Neural cell (in vitro differentiated cells): ENCODE measurements around the gene NAGLU. TPM values are rescaled to one million over a fixed set of nuclear protein-coding genes. Genes with fewer than 3 reads are reported as not detected.

ENCODE experiments used
- H2AFZ ChIP-seq: fragments of 200-600, 300-800 bp; sonication (generic), shearing (Covaris generic); 2 replicates; pipeline ENCODE4 v1.6.0; 2014; ENCODE audit warnings: low read depth, mild to moderate bottlenecking, antibody characterized with exemption, low read length, moderate library complexity
- H3F3A ChIP-seq: fragments of 200-600 bp; shearing (Covaris generic); 2 replicates; pipeline ENCODE4 v1.6.1; 2016; ENCODE audit warnings: mild to moderate bottlenecking, moderate library complexity, mixed read lengths, antibody characterized with exemption, low read length; ENCODE audit not compliant: insufficient read depth, poor library complexity, severe bottlenecking
- H3K27ac ChIP-seq: fragments of 200-600, 300-800 bp; sonication (generic), shearing (Covaris generic); 2 replicates; pipeline ENCODE4 v1.5.1; 2014; ENCODE audit warnings: mild to moderate bottlenecking, low read length, moderate library complexity
- H3K27me3 ChIP-seq: fragments of 300-800, 200-600 bp; sonication (generic), shearing (Covaris generic); 2 replicates; pipeline ENCODE4 v1.6.0; 2014; ENCODE audit warnings: mild to moderate bottlenecking, low read depth, low read length, moderate library complexity; ENCODE audit not compliant: insufficient read depth
- H3K36me3 ChIP-seq: fragments of 300-800, 200-600 bp; sonication (generic), shearing (Covaris generic); 2 replicates; pipeline ENCODE4 v1.5.1; 2014; ENCODE audit warnings: mild to moderate bottlenecking, antibody characterized with exemption, low read length, moderate library complexity; ENCODE audit not compliant: insufficient read depth
- H3K4me2 ChIP-seq: fragments of 300-800, 200-600 bp; sonication (generic), shearing (Covaris generic); 2 replicates; pipeline ENCODE4 v1.6.0; 2014; ENCODE audit warnings: mild to moderate bottlenecking, low read length
- H3K4me3 ChIP-seq: fragments of 300-800, 200-600 bp; sonication (generic), shearing (Covaris generic); 2 replicates; pipeline ENCODE4 v1.5.1; 2014; ENCODE audit warnings: mild to moderate bottlenecking, low read length, moderate library complexity
- H3K79me2 ChIP-seq: fragments of 200-600 bp; shearing (Covaris generic); replicated peaks from 2 replicates; pipeline ENCODE4 v1.6.0; 2014; ENCODE audit warnings: mild to moderate bottlenecking, low read length, moderate library complexity; ENCODE audit not compliant: insufficient read depth
- H3K9ac ChIP-seq: fragments of 300-800, 200-600 bp; sonication (generic), shearing (Covaris generic); 2 replicates; pipeline ENCODE4 v1.6.1; 2016; ENCODE audit warnings: mild to moderate bottlenecking, low read length, mixed read lengths
- H3K9me2 ChIP-seq: fragments of 200-600 bp; shearing (Covaris generic); 2 replicates; pipeline ENCODE4 v1.6.1; 2016; ENCODE audit warnings: mild to moderate bottlenecking, low read length, mixed read lengths; ENCODE audit not compliant: insufficient read depth
- H3K9me3 ChIP-seq: fragments of 200-600, 300-800 bp; sonication (generic), shearing (Covaris generic); 2 replicates; pipeline ENCODE4 v1.6.1; 2016; ENCODE audit warnings: mild to moderate bottlenecking, mixed run types, low read length, moderate library complexity, mixed read lengths
- H4K20me1 ChIP-seq: fragments of 200-600 bp; shearing (Covaris generic); 2 replicates; pipeline ENCODE4 v1.6.1; 2016; ENCODE audit warnings: mild to moderate bottlenecking, mixed run types; ENCODE audit not compliant: insufficient read depth
- CTCF ChIP-seq: fragments of 450-650 bp; IDR thresholded peaks from 2 replicates; pipeline ENCODE4 v1.5.1; 2014; ENCODE audit warnings: antibody characterized with exemption, mild to moderate bottlenecking, moderate library complexity; ENCODE audit not compliant: poor library complexity, severe bottlenecking
- EP300 ChIP-seq: fragments of 450-650 bp; conservative IDR thresholded peaks from 2 replicates; pipeline ENCODE4 v1.6.1; 2014; ENCODE audit warnings: antibody characterized with exemption, mild to moderate bottlenecking, moderate library complexity; ENCODE audit not compliant: poor library complexity, severe bottlenecking
- EZH2 ChIP-seq: fragments of 200-600, 300-800 bp; shearing (Covaris generic), sonication (generic); IDR thresholded peaks from 2 replicates; pipeline ENCODE4 v1.6.1; 2014; ENCODE audit warnings: antibody characterized with exemption, low read length, borderline replicate concordance, mild to moderate bottlenecking; ENCODE audit not compliant: insufficient read depth, poor library complexity, severe bottlenecking
- MXI1 ChIP-seq: fragments of 450-650 bp; conservative IDR thresholded peaks from 2 replicates; pipeline ENCODE4 v1.6.1; 2014; ENCODE audit warnings: antibody characterized with exemption, mild to moderate bottlenecking; ENCODE audit not compliant: poor library complexity, severe bottlenecking
- POLR2AphosphoS5 ChIP-seq: IDR thresholded peaks from 2 replicates; pipeline ENCODE4 v1.6.1; 2012
- RAD21 ChIP-seq: fragments of 450-650 bp; conservative IDR thresholded peaks from 2 replicates; pipeline ENCODE4 v1.6.1; 2014; ENCODE audit warnings: antibody characterized with exemption, mild to moderate bottlenecking, moderate library complexity
- REST ChIP-seq: IDR thresholded peaks from 2 replicates; pipeline ENCODE4 v1.6.1; 2012; ENCODE audit warnings: borderline replicate concordance
- SMC3 ChIP-seq: fragments of 450-650 bp; conservative IDR thresholded peaks from 2 replicates; pipeline ENCODE4 v1.6.1; 2014; ENCODE audit warnings: antibody characterized with exemption, mild to moderate bottlenecking, moderate library complexity; ENCODE audit not compliant: poor library complexity
- TAF1 ChIP-seq: IDR thresholded peaks from 2 replicates; pipeline ENCODE4 v1.6.1; 2012; ENCODE audit warnings: low read depth
- polyA plus RNA-seq: library from polyadenylated mRNA; depleted of rRNA; stranded (reverse); fragments of >200 nt; gene quantifications from 2 replicates; pipeline ENCODE4 v1.2.3, GENCODE V29; 2014

Gene NAGLU
- polyA plus RNA-seq, 1 donor from 2014 or later = 12.1 TPM

- no peaks in the 10 kb centered on the region for H3F3A ChIP-seq
- H3K79me2 ChIP-seq = no peaks in the 10 kb centered on the region
- H3K27ac ChIP-seq = no peak overlapping the region
- H3K27me3 ChIP-seq = no peaks in the 10 kb centered on the region
- H3K4me2 ChIP-seq = no peak overlapping the region
- no peak overlapping the region for H2AFZ ChIP-seq
- H4K20me1 ChIP-seq = no peaks in the 10 kb centered on the region
- H3K9ac ChIP-seq = no peak overlapping the region
- H3K4me3 ChIP-seq = no peak overlapping the region
- no peaks in the 10 kb centered on the region for H3K9me3 ChIP-seq
- TF ChIP-seq EP300 (no peak), RAD21 (no peak), SMC3 (no peak), TAF1 (no peak), POLR2AphosphoS5 (no peak), CTCF (no peak), REST (no peak), EZH2 (no peak), MXI1 (no peak)
- H3K36me3 ChIP-seq = peaks cover 10% of the 10 kb centered on the region
- no peaks in the 10 kb centered on the region for H3K9me2 ChIP-seq
Measured at GRCh38 chr17:42509841-42510240, 26.2 kb upstream of the NAGLU start.

GRCh38 chr17:42512246-42512645 is 23.8 kb upstream of the NAGLU start:
- no peaks in the 10 kb centered on the region for H3K9me3 ChIP-seq
- H3K4me3 ChIP-seq = no peak overlapping the region
- H2AFZ ChIP-seq = no peak overlapping the region
- no peaks in the 10 kb centered on the region for H3K27me3 ChIP-seq
- H3K79me2 ChIP-seq = no peaks in the 10 kb centered on the region
- H3K9me2 ChIP-seq = no peaks in the 10 kb centered on the region
- no peaks in the 10 kb centered on the region for H3F3A ChIP-seq
- no peak overlapping the region for H3K27ac ChIP-seq
- H4K20me1 ChIP-seq = no peaks in the 10 kb centered on the region
- H3K4me2 ChIP-seq = no peak overlapping the region
- H3K36me3 ChIP-seq = peaks cover 10% of the 10 kb centered on the region
- no peak overlapping the region for H3K9ac ChIP-seq
- TF ChIP-seq POLR2AphosphoS5 (no peak), CTCF (no peak), MXI1 (no peak), EZH2 (no peak), RAD21 (no peak), TAF1 (no peak), REST (no peak), SMC3 (no peak), EP300 (no peak)
